ENCODE results near the gene THY1.
A peak's percentile ranks its signal among the peaks of the same experiment; 100 is the strongest.

Gene THY1

DNA sequence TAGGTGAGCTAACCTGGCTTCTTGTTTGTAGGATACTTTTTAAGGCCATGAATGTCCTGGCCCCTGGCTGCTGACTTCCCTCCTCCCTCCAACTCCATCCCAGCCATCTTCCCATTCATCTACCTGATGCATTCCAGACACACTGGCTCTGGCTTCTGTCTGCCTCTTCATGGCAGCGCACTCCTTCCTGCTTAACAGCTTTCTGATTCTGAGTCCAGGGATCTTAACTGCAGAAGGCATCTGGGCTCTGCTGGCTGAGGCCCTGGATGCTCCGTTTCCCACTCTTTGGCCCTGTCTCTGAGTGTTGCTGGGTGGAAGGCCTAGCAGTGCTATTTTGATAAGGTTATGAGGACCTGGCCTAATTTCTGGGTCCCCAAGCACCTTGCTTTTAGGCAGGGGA, 1.8 kb upstream of the THY1 start:
- DNase-seq (ENCODE audit: low read depth), result no peak
- TF ChIP-seq, protein P1, sequence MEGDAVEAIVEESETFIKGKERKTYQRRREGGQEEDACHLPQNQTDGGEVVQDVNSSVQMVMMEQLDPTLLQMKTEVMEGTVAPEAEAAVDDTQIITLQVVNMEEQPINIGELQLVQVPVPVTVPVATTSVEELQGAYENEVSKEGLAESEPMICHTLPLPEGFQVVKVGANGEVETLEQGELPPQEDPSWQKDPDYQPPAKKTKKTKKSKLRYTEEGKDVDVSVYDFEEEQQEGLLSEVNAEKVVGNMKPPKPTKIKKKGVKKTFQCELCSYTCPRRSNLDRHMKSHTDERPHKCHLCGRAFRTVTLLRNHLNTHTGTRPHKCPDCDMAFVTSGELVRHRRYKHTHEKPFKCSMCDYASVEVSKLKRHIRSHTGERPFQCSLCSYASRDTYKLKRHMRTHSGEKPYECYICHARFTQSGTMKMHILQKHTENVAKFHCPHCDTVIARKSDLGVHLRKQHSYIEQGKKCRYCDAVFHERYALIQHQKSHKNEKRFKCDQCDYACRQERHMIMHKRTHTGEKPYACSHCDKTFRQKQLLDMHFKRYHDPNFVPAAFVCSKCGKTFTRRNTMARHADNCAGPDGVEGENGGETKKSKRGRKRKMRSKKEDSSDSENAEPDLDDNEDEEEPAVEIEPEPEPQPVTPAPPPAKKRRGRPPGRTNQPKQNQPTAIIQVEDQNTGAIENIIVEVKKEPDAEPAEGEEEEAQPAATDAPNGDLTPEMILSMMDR (IDR thresholded peaks at IDR 0.05; ENCODE audit: low read length, missing control alignments), result no peak
- H3K4me3 ChIP-seq (replicated peaks; ENCODE audit: low read depth, low read length), result no peak overlapping the region

GRCh38 chr11:119424276-119424675, 1.3 kb upstream of the THY1 start:
- no peak overlapping the region for H3K4me3 ChIP-seq (replicated peaks; ENCODE audit: low read depth, low read length)
- DNase-seq (ENCODE audit: low read depth), result no peak
- TF ChIP-seq, protein P1 (IDR thresholded peaks at IDR 0.05; ENCODE audit: low read length, missing control alignments), result no peak

- DNase-seq (ENCODE audit: low read depth), result no peak
- H3K4me3 ChIP-seq (replicated peaks; ENCODE audit: low read depth, low read length), result peak overlapping the region; percentile 5
- TF ChIP-seq, protein P1 (IDR thresholded peaks at IDR 0.05; ENCODE audit: low read length, missing control alignments), result no peak
Measured at GRCh38 chr11:119423509-119424254, 710 bp upstream of the THY1 start.

GRCh38 chr11:119421941-119422808, 797 bp downstream of the THY1 start:
- DNase-seq (ENCODE audit: low read depth), result no peak
- TF ChIP-seq, protein P1 (IDR thresholded peaks at IDR 0.05; ENCODE audit: low read length, missing control alignments), result no peak

DNA sequence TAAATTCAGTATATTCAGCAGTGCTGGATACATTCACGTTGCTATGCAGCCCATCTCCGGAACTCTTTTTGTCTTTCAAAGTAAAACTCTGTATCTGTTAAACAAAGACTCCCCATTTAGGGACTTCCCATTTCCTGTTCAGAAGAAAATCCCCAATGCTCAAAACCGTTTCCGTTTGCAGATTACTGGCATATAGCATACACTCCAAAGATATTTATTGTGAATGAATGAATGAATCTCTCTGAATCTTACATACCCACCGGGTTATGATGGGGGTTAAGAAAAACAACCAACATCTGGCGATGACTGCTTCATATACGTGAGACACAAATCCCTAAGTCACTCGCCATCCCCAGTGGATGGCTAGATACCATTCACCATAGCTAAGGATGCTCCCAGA, 1.6 kb downstream of the THY1 start:
- H3K4me3 ChIP-seq (replicated peaks; ENCODE audit: low read depth, low read length), result peak overlapping the region; percentile 60
- DNase-seq (ENCODE audit: low read depth), result no peak
- TF ChIP-seq, protein P1 (IDR thresholded peaks at IDR 0.05; ENCODE audit: low read length, missing control alignments), result no peak

More at GRCh38 chr11:119421941-119422808, 797 bp downstream of the THY1 start:
- peak overlapping the region; percentile 60 for H3K4me3 ChIP-seq (replicated peaks; ENCODE audit: low read depth, low read length)

DNA sequence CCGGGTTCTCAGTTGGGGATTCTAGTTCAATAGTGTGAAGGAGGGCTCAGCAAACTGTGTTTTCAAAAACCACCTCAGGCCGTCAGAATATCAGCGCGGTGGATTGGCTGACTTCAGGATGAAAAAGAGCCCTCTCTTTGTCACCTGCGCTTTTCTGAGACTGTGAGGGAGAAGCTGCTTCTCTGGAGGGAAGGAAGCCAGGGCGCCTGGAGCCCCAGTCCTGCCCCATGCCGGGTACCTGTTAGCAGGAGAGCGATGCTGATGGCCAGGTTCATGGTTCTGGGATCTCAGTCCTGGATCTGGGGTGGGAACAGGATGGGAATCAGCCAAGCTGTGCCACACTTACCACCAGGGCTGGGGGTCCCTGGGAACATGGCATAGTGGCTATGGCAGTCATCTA, 2.3 kb downstream of the THY1 start:
- DNase-seq (ENCODE audit: low read depth), result no peak
- TF ChIP-seq, protein P1 (IDR thresholded peaks at IDR 0.05; ENCODE audit: low read length, missing control alignments), result no peak
- no peak overlapping the region for H3K4me3 ChIP-seq (replicated peaks; ENCODE audit: low read depth, low read length)

Data from fibroblast of pulmonary artery (primary cell).